Measurements from ENCODE around the gene PON2.
A peak's percentile ranks its signal among the peaks of the same experiment; 100 is the strongest.

Gene PON2

DNA sequence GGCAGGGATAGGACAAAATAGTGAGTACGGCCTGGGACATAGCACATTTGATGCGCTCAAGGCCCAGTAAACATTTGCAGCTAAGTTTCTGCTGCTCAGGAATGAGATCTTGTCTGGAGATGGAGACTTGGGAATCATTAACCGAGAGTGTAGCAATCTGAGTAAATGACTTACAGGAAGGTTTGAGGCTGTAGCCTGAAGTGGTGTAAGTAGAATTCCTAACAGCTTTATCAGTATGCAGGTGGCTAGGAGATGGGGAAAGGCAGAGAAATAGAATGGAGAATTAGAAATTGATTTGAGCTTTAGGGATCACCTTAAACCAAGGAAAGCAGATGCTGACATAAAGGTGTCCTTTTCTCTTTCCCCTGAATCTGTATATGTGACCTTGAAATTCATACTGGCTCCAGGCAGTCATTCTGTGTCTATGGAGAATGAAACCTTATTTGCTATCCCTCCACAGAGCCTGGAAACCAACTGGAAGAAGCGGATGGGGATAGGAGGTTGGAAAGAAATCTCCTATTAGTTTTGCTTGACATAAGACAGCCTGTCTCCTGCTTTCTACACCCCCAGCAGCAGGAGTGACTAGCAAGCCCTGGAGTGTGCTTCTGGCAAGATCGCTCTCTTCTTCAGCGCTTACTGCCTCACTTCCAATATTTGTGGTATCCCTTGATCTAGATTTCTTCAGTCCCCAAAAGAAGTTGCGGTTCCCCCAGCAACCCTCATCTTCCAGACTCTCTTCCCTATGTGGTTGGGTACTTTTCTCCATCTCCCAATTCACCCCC is 6.4 kb upstream of the PON2 start:
- no peak for DNase-seq

GRCh38 chr7:95440394-95441038 is 5.7 kb upstream of the PON2 start:
- DNase-seq: no peak

GRCh38 chr7:95436407-95436806 is 1.6 kb upstream of the PON2 start:
- DNase-seq: no peak

- DNase-seq: no peak
Observed at GRCh38 chr7:95435422-95435780, 573 bp upstream of the PON2 start.

- no peak for DNase-seq
Observed at GRCh38 chr7:95433952-95434556, 774 bp downstream of the PON2 start.

- DNase-seq: no peak
Observed at GRCh38 chr7:95433129-95433528, 1.7 kb downstream of the PON2 start.

DNA sequence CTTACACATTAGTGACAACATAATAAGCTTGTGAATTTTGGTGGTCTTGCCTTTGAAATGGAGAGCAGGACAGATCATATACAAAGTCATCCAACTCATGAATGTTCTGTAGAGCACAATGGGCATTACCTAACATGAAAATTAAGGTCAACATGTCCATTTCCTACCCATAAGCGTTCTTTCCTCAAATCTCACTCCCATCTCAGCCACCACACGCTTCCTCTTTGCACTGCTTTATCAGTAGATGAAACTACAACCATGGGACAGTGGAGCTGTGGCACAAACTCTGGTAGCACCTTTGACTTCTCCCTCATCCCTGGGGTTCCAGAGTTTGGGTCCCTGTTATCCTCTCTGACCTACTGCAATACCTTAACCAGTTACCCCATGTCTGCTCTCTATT is 2.2 kb downstream of the PON2 start:
- DNase-seq: no peak

DNA sequence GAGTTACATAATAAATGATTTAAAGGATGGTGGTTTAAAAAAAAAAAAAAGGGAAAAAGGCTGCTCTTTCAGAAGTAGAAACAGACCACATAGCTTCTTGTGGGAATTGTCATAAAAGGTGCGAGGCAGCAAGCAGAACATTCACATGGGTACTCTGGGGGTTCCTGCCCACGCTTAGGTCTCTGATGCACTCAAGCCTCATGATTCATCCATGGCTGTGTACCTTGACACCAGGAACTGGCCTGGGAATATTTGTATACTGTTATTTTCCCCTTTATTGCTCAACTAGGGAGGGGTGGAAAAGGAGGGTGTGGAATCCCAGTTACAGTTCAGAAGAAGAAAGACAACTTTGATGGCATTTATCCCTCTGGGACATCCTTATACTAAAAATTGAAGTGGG is 4.0 kb downstream of the PON2 start:
- DNase-seq: no peak

GRCh38 chr7:95429241-95429990 is 5.4 kb downstream of the PON2 start:
- DNase-seq: no peak

DNA sequence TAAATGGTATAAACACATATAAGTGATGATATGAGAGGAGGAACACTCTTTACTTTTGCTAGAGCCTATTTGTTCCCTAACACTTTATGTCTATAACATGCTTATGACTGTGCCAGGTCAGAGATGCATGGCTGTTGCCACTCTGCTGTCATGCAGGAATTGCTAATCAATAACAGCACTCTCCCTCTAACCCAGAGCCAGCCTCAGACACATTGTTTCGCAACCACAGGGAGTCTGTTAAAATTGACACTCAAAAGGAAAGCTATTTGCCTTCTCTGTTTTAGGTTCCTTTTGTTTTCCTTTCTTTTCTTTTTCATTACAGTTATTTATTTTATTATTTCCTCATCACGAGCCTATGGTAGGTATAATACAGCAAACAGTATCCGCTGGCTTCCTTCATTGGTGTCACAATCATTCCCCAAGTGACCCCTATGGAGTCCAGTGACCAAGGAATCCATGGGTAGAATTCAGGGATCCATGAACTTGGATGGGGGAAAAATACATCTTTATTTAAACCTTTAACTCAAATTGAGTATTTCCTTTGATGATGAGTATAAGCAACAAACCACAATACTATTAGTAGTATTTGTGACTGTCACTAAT is 6.8 kb downstream of the PON2 start:
- DNase-seq: no peak

GRCh38 chr7:95427166-95427565 is 7.7 kb downstream of the PON2 start:
- peak in 1 of 2 donors; percentile 52 for DNase-seq

DNA sequence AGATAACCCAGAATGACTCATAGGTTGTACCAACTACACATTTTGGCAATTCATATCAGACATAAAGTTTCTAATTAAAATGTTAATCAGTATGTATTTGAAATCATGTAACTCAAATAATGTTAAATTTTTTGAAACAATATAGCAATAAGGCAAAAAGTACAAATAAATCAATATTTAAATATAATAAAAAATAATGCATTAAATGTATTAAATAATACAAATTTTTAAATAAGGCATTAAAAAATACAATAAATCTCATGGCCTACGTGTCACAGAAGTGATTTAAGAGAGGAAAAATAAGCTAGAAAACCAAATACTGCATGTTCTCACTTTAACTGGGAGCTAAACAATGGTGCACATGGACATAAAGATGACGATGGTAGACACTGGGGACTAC is 9.1 kb downstream of the PON2 start:
- DNase-seq: no peak

DNA sequence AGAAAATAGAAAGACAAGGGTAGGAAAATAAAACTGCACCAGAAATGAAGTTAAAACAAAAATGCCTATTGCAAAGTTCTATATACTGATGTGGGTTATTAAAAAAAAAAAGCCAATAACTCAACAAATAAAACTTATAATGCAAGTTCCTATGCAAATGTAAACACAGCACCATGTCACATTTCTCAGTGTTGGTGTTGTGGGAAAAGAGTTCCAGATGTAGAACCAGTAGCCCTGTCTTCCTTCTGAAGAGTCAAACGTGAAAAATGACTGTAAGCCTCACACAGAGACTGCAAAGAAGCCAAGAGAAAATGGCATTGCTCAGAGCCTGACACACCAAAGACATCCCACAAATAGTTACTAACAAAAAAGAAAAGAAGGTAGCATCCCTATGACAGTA is 10.1 kb downstream of the PON2 start:
- DNase-seq: no peak

- no peak for DNase-seq
Observed at GRCh38 chr7:95421847-95422444, 12.9 kb downstream of the PON2 start.

DNA sequence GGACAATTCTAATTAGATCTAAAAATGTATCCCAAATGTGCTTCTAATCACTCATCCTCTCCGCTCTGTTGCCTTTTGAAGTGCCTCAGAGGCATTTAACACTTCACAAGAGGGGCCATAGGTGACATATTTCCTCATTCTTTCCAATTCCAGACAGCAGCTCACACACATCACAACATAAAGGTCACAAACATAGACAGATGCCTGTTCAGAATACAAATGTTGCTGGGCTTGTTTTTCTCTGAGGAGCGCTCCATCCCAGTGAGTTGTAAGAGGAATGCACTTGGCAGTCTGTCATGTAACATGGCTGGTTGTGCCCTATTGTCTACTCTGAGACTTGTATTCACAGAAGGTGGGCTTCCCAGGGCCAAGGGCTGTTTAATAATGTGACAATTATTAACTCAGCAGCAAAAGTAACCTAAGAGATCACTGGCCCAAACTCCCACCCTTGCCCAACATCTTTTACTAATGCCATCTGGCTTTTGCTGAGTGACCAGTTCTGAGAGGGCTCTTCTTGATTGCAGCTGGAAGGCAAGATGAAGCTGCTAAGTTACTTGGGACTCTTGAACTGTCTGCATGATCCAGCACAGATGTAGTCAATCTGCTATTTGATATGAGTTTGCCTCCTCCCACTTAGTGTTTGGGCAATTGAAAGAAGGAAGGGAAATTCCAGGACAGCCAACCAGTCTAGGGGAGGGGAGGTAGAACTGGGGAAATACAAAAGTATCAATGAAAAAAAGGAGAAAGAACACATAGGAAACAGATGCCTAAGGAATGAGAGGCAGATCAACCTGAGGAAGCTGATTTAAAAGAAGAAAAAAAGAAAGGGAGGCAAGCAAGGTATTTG is 13.6 kb downstream of the PON2 start:
- DNase-seq: peak; percentile 39 to 73

DNA sequence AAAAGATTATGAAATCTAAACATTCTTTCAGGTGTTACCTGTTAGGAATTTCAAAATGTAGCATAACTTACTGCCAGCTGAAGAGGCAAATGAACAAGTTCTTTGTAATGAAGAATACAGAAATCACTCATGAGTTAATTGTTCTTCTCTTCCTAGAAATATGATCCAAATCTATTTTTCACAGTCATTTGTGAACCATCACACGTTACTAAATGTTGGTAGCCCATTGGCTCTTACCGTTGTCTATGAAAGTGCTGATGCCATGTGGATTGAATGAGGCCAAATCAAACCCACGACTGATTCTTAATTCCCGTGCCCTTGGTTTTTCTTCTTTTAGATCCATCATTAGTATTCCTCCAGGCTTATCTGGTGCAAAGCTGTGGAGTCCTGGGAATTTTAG is 22.8 kb downstream of the PON2 start:
- no peak for DNase-seq

DNA sequence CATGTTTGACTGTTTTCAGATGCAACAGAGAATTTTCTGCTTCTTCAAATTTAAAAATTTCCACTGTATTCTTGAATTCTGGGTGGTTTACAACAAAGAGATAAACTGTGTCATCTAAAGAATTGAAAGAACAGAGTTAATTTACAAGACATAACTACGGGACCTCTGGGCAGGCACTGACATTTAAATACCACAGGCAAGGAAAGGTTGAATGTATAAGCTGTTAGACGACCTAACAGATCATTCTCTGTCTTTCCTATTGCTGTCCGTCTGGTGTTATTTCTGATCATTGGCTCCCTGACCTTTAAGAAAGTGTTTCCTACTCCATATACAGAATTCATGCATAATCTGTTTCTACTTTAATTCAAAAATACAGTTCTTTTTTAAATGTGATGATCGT is 23.2 kb downstream of the PON2 start:
- no peak for DNase-seq

DNA sequence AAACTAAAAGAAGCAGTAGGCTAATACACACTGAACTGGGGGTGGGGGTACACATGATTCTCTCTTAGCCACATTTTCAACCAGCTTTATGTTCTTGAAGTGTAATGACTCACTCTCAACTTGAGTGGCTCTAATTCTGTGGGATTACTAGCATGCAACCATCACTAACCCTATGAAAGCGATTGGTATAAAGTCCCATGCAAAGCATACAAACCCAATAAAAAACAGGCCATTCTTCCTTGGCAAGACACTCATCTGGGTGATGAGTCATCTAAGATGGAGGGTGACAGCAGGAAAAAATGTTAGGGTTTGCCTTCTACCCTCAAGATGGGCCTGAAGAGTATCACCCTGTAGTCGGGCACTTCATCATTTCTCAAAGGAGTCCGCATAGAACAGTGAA is 23.8 kb downstream of the PON2 start:
- DNase-seq: no peak

- no peak for DNase-seq
Observed at GRCh38 chr7:95407751-95408150, 27.1 kb downstream of the PON2 start.

DNA sequence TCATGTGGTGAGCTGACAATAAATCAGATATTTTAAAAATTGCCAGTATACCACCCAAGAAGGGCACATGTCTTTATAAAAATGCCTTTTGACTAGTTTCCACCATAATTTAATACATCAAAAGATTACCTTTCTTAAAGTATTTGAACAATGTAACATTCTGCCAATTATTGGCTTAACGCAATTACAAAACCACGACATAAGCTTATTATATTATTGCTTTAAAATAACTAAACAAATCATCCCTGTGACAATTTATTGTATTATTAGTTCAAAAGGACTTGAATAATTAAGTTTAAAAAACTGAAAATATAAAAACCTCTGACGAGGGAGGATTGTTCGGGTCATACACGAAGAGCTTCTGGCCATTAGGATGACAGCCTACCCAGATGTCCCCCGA is 29.0 kb downstream of the PON2 start:
- no peak for DNase-seq

DNA sequence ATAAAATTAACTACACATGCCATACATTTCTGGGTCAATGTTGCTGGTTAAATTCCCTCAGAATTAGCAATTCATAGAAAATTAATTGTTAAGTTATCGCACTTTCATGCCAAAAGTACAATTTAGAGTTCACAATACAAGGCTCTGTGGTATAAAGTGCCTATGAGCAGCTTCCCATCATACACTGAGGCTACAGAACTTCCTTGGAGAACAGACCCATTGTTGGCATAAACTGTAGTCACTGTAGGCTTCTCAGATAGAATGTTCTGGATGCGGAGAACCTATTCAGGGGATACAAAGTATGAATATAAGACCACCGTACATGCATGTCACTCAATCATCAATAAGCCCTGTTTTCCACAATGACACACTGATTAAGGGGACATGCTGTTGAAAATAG is 29.6 kb downstream of the PON2 start:
- no peak for DNase-seq
